ENCODE results near the gene KIAA1671.

The KIAA1671 gene

DNA sequence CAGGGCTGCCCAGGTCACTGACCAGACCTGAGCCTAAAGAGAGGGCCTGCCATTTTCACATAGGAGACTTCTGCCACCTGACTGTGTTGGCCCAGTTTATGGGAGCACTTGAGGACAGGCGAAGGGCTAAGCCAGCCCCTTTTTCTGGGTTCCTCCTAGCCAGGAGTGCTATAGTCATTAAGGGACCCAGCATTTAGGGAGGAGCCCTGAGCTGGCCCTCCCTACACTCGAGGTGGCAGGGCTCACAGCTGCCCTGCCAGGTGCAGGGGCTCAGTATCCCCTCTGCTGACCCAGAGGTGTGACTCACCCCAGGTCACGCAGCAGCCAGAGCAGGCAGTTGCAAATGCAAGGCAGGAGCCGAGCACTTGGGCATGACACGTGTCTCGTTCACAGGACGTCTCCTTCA lies 160.8 kb downstream of the KIAA1671 start:
- H2AK5ac ChIP-seq (ENCODE audit: low read length) = no peak overlapping the region
- H4K8ac ChIP-seq (ENCODE audit: low read depth, low read length) = no peak overlapping the region
- H2BK120ac ChIP-seq (ENCODE audit: low read depth, low read length) = no peak overlapping the region
- H3K27me3 ChIP-seq (ENCODE audit: insufficient read depth, low read length, poor library complexity) = no peaks in the 10 kb centered on the region
- peaks cover 3% of the 10 kb centered on the region for H3K4me1 ChIP-seq (ENCODE audit: control insufficient read depth, low read depth, low read length)
- H3K36me3 ChIP-seq (ENCODE audit: control insufficient read depth, insufficient read depth, low read length) = no peaks in the 10 kb centered on the region
- no peak overlapping the region for H3K18ac ChIP-seq (ENCODE audit: low read length)
- H3K9ac ChIP-seq (ENCODE audit: low read length) = no peak overlapping the region
- H2BK5ac ChIP-seq (ENCODE audit: low read length) = no peak overlapping the region
- no peak overlapping the region for H3K4ac ChIP-seq (ENCODE audit: low read depth, low read length)
- no CpG with 5 or more reads among the region's 7 CpGs for WGBS (ENCODE audit: extremely low coverage, insufficient coverage, low lambda C conversion rate)
- no peak overlapping the region for H3K56ac ChIP-seq (ENCODE audit: low read length)
- peak; percentile 16 for DNase-seq
- no peak overlapping the region for H3K27ac ChIP-seq (ENCODE audit: low read depth, low read length)
- no peak overlapping the region for H2BK15ac ChIP-seq (replicated peaks; ENCODE audit: low read depth)
- H3K79me1 ChIP-seq (ENCODE audit: low read length) = peaks cover 5% of the 10 kb centered on the region
- no peak overlapping the region for H3K4me2 ChIP-seq (ENCODE audit: low read length)
- no peak overlapping the region for H3K4me3 ChIP-seq (ENCODE audit: low read length)
- no peaks in the 10 kb centered on the region for H3K79me2 ChIP-seq (ENCODE audit: control insufficient read depth, insufficient read depth, low read length)
- no peak overlapping the region for H4K5ac ChIP-seq (ENCODE audit: low read length)
- H3K23ac ChIP-seq (ENCODE audit: low read length) = no peak overlapping the region

- no peak overlapping the region for H3K56ac ChIP-seq (ENCODE audit: low read length)
- no peaks in the 10 kb centered on the region for H3K27me3 ChIP-seq (ENCODE audit: insufficient read depth, low read length, poor library complexity)
- no peak overlapping the region for H2AK5ac ChIP-seq (ENCODE audit: low read length)
- H4K5ac ChIP-seq (ENCODE audit: low read length) = no peak overlapping the region
- H3K36me3 ChIP-seq (ENCODE audit: control insufficient read depth, insufficient read depth, low read length) = no peaks in the 10 kb centered on the region
- H4K8ac ChIP-seq (ENCODE audit: low read depth, low read length) = no peak overlapping the region
- no peak overlapping the region for H3K9ac ChIP-seq (ENCODE audit: low read length)
- H3K18ac ChIP-seq (ENCODE audit: low read length) = no peak overlapping the region
- H3K4ac ChIP-seq (ENCODE audit: low read depth, low read length) = no peak overlapping the region
- no peak overlapping the region for H2BK120ac ChIP-seq (ENCODE audit: low read depth, low read length)
- H3K4me1 ChIP-seq (ENCODE audit: control insufficient read depth, low read depth, low read length) = peaks cover 3% of the 10 kb centered on the region
- H3K23ac ChIP-seq (ENCODE audit: low read length) = no peak overlapping the region
- DNase-seq = no peak
- H3K27ac ChIP-seq (ENCODE audit: low read depth, low read length) = no peak overlapping the region
- no peak overlapping the region for H3K4me3 ChIP-seq (ENCODE audit: low read length)
- no peak overlapping the region for H2BK5ac ChIP-seq (ENCODE audit: low read length)
- no CpG with 5 or more reads among the region's 17 CpGs for WGBS (ENCODE audit: extremely low coverage, insufficient coverage, low lambda C conversion rate)
- no peak overlapping the region for H3K4me2 ChIP-seq (ENCODE audit: low read length)
- H3K79me2 ChIP-seq (ENCODE audit: control insufficient read depth, insufficient read depth, low read length) = no peaks in the 10 kb centered on the region
- H2BK15ac ChIP-seq (replicated peaks; ENCODE audit: low read depth) = no peak overlapping the region
- peaks cover 7% of the 10 kb centered on the region for H3K79me1 ChIP-seq (ENCODE audit: low read length)
Measured at GRCh38 chr22:25114369-25115362, 162.2 kb downstream of the KIAA1671 start.

- peaks cover 7% of the 10 kb centered on the region for H3K79me1 ChIP-seq (ENCODE audit: low read length)
- no peak overlapping the region for H3K18ac ChIP-seq (ENCODE audit: low read length)
- H4K5ac ChIP-seq (ENCODE audit: low read length) = no peak overlapping the region
- H3K79me2 ChIP-seq (ENCODE audit: control insufficient read depth, insufficient read depth, low read length) = no peaks in the 10 kb centered on the region
- H4K8ac ChIP-seq (ENCODE audit: low read depth, low read length) = no peak overlapping the region
- no peaks in the 10 kb centered on the region for H3K36me3 ChIP-seq (ENCODE audit: control insufficient read depth, insufficient read depth, low read length)
- no peak overlapping the region for H3K4ac ChIP-seq (ENCODE audit: low read depth, low read length)
- H3K4me2 ChIP-seq (ENCODE audit: low read length) = no peak overlapping the region
- H3K27me3 ChIP-seq (ENCODE audit: insufficient read depth, low read length, poor library complexity) = no peaks in the 10 kb centered on the region
- H3K4me3 ChIP-seq (ENCODE audit: low read length) = no peak overlapping the region
- H3K9ac ChIP-seq (ENCODE audit: low read length) = no peak overlapping the region
- no peak overlapping the region for H3K56ac ChIP-seq (ENCODE audit: low read length)
- no peak overlapping the region for H3K23ac ChIP-seq (ENCODE audit: low read length)
- DNase-seq = no peak
- H3K27ac ChIP-seq (ENCODE audit: low read depth, low read length) = no peak overlapping the region
- no peaks in the 10 kb centered on the region for H3K4me1 ChIP-seq (ENCODE audit: control insufficient read depth, low read depth, low read length)
- WGBS (ENCODE audit: extremely low coverage, insufficient coverage, low lambda C conversion rate) = no CpG with 5 or more reads among the region's 2 CpGs
- no peak overlapping the region for H2BK5ac ChIP-seq (ENCODE audit: low read length)
- H2AK5ac ChIP-seq (ENCODE audit: low read length) = no peak overlapping the region
- no peak overlapping the region for H2BK120ac ChIP-seq (ENCODE audit: low read depth, low read length)
- no peak overlapping the region for H2BK15ac ChIP-seq (replicated peaks; ENCODE audit: low read depth)
Measured at GRCh38 chr22:25119609-25120008, 167.1 kb downstream of the KIAA1671 start.

DNA sequence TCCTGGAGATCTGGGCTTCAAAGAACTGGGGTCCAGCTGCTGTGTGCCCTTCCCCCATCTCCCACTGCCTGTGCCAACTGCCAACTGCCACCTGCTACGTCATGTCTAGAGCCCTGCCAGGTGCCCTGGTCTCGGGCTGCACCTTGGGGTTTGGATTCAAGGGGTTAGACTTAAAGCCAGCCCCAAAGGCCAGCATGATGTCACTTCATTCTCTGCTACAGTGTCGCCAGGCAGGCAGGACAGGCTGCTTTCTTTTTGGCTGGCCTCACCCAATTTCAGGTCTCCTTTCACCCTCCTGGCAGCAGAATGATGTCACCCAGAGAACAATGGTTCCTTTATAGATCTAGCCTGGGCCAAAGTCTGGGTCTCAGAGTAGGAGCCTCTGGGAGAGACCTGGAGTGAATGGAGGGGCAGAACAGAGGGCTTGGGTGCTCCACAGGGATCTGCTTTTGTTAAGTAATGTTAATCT lies 167.6 kb downstream of the KIAA1671 start:
- Histone ChIP-seq H3K23ac (ENCODE audit: low read length) (no peak overlapping the region), H3K4me2 (ENCODE audit: low read length) (no peak overlapping the region), H3K4me3 (ENCODE audit: low read length) (no peak overlapping the region), H3K27me3 (ENCODE audit: insufficient read depth, low read length, poor library complexity) (no peaks in the 10 kb centered on the region), H2BK15ac (replicated peaks; ENCODE audit: low read depth) (no peak overlapping the region), H3K27ac (ENCODE audit: low read depth, low read length) (no peak overlapping the region), H3K79me1 (ENCODE audit: low read length) (peaks cover 7% of the 10 kb centered on the region), H3K18ac (ENCODE audit: low read length) (no peak overlapping the region), H3K36me3 (ENCODE audit: control insufficient read depth, insufficient read depth, low read length) (no peaks in the 10 kb centered on the region), H2BK5ac (ENCODE audit: low read length) (no peak overlapping the region), H4K8ac (ENCODE audit: low read depth, low read length) (no peak overlapping the region), H3K4ac (ENCODE audit: low read depth, low read length) (no peak overlapping the region), H3K9ac (ENCODE audit: low read length) (no peak overlapping the region), H4K5ac (ENCODE audit: low read length) (no peak overlapping the region), H3K4me1 (ENCODE audit: control insufficient read depth, low read depth, low read length) (no peaks in the 10 kb centered on the region), H2AK5ac (ENCODE audit: low read length) (no peak overlapping the region), H3K79me2 (ENCODE audit: control insufficient read depth, insufficient read depth, low read length) (no peaks in the 10 kb centered on the region), H3K56ac (ENCODE audit: low read length) (no peak overlapping the region), H2BK120ac (ENCODE audit: low read depth, low read length) (no peak overlapping the region)
- no CpG with 5 or more reads among the region's 3 CpGs for WGBS (ENCODE audit: extremely low coverage, insufficient coverage, low lambda C conversion rate)
- peak; percentile 76 for DNase-seq

- H3K36me3 ChIP-seq (ENCODE audit: control insufficient read depth, insufficient read depth, low read length) = no peaks in the 10 kb centered on the region
- H2BK5ac ChIP-seq (ENCODE audit: low read length) = no peak overlapping the region
- H3K4me3 ChIP-seq (ENCODE audit: low read length) = no peak overlapping the region
- no peak overlapping the region for H3K23ac ChIP-seq (ENCODE audit: low read length)
- no peak overlapping the region for H3K4ac ChIP-seq (ENCODE audit: low read depth, low read length)
- no peak overlapping the region for H4K8ac ChIP-seq (ENCODE audit: low read depth, low read length)
- no CpG with 5 or more reads among the region's 12 CpGs for WGBS (ENCODE audit: extremely low coverage, insufficient coverage, low lambda C conversion rate)
- H2BK15ac ChIP-seq (replicated peaks; ENCODE audit: low read depth) = no peak overlapping the region
- H3K79me1 ChIP-seq (ENCODE audit: low read length) = peaks cover 5% of the 10 kb centered on the region
- no peak overlapping the region for H2BK120ac ChIP-seq (ENCODE audit: low read depth, low read length)
- H4K5ac ChIP-seq (ENCODE audit: low read length) = no peak overlapping the region
- H3K79me2 ChIP-seq (ENCODE audit: control insufficient read depth, insufficient read depth, low read length) = no peaks in the 10 kb centered on the region
- no peak overlapping the region for H3K27ac ChIP-seq (ENCODE audit: low read depth, low read length)
- no peak for DNase-seq
- H3K56ac ChIP-seq (ENCODE audit: low read length) = no peak overlapping the region
- no peak overlapping the region for H2AK5ac ChIP-seq (ENCODE audit: low read length)
- H3K4me2 ChIP-seq (ENCODE audit: low read length) = no peak overlapping the region
- H3K18ac ChIP-seq (ENCODE audit: low read length) = no peak overlapping the region
- no peak overlapping the region for H3K9ac ChIP-seq (ENCODE audit: low read length)
- H3K27me3 ChIP-seq (ENCODE audit: insufficient read depth, low read length, poor library complexity) = no peaks in the 10 kb centered on the region
- H3K4me1 ChIP-seq (ENCODE audit: control insufficient read depth, low read depth, low read length) = no peaks in the 10 kb centered on the region
Measured at GRCh38 chr22:25120761-25121212, 168.3 kb downstream of the KIAA1671 start.

All from mesendoderm (in vitro differentiated cells).